HG03439 (cell line): ENCODE measurements around the gene CSK.
A peak's percentile ranks its signal among the peaks of the same experiment; 100 is the strongest.

Experiments
- ATAC-seq: cut with Tn5 transposase; IDR thresholded peaks from one replicate; pipeline ENCODE4 v1.9.1; 2021; ENCODE audit warnings: mild to moderate bottlenecking, moderate library complexity; ENCODE audit not compliant: unreplicated experiment

Gene CSK

DNA sequence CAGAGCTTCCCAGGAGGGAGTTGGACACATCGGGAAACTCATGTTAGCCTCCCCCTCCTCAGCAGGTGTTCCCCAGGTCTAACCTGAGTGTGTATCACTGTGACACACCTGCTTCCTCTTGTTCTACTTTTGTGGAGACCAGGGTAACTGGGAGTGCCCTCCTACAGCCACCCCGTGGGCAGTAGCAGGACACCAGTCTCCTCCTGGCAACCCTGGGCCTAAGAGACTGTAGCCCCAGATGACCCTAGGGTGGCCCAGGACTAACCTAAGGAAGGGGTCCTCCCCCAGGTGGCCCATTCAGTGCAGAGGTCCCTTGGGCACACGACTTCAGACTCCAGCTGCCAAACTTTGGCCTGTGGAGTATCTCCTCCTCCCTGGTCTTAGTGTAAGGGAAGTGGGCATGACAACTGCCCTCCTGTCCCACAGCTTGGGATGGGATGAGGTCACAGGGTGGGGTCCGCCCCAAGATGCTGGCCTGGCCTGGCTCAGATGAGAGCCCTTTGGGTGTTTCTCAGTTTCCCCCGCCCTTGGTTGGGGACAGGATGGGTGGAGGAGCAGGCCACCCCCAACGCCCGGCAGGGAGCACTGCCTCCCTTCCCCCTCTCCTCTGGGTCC, 4.8 kb downstream of the CSK start:
- ATAC-seq, result no peak

DNA sequence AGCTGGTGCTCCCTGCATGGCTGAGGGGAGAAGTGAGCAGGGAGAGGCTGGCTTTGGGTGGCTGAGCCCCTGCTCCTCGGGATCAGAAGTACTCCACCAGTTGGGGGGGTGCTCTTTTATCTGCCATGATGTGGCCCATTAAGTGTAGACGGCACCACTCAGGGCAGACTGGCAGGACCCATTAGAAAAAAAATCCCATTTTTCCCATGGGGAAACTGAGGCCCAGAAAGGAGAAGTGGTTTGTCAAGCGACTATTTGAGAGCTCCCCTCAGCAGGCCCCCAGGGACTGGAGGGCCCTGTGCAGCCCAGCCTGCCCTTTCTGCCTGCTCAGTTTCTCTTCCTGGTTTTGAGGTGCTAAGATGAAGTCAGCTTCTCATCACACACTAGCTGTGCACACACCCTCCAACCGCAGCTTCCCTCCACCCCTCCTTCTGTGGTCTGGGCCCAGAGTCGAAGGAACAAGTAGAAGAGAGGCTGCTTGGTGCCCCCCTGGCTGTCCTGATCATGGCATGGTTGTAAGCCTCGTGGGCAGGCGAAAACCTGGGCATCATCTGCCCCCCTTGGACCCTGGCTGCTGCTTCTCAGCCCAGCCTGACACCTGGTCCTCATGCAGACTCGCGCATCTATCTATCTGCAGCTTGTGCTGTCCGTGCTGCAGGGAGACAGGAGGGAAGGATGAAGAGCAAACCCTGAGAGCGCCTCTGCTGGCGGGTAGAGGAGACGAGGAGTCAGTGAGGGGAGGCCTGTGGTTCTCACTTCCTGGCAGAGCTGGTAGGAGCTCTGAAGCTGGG, 5.6 kb downstream of the CSK start:
- ATAC-seq, result peak; percentile 39

DNA sequence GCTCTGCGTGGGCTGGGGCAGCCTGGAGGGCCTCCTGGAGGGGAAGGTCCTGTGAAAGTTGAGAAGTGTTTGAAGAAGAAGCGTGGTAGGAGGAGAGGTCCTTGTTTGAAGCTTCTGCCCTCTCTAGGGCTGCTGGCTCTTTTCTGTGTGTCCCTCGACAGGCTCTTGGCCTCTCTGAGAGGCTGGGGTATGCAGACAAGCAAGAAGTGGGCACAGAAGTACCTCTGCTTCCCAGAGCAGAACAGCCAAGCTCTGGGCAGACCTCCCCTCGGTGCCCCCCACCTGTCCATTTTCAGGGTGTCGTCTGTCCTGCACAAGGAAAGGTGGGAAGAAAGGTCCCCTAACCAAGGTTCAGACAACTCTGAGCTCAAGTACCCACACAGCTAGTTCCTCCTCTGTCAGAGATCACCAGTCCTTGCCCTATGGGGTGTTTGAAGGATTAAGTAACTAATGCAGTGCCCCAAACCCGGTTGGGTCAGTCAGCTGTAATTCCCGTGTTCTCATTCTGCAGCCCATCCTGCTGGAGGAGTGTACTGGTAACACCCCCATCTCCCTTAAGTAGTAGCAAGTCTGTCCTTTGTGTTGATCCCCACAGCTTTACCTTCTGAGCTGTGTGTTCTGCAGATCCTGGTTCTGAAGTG, 6.3 kb downstream of the CSK start:
- ATAC-seq, result no peak

DNA sequence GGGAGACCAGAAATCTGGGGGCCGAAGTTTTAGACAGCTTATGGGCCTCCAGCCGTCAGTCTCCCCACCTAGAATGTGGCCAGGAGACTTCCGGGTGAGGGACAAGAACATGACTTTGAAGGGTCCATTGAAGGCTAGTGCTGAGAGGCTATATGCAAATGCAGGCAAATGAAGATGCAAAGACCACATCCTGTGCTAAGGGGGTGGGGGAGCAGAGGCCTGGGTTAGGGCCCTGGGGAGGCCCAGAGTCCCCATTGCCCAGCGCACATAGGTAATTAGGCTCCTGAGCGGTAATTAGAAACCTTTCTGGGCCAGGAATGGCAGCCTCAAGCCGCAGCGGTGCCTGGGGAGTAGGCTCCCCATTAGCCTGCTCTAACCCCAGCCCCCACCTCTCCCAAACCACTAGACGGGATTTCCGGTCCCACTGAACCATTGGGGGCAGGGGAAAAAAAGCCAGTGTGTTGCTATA, 6.8 kb downstream of the CSK start:
- ATAC-seq, result no peak

DNA sequence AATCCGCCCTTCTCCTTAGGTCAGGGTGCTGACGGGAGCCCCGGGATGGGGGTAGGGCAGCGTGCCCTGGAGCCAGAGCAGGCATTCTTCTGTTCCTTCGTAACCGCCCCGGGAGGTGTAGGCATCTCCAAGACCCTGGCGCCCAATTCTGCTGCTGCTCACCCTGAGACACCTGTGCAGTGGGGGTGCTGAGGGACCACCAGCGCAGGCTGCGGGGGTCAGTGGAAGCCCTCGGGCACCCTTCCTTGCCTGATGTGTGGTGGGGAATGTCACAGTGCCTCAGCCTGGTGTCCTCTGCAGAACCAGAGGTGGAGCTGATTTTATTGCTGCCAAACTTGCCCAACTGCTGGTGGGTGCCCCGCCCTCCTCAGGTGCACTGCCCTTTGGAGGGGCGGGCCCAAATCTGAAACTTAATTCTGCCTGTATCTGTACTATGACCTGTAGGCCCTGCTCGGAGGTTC, 7.3 kb downstream of the CSK start:
- no peak for ATAC-seq

DNA sequence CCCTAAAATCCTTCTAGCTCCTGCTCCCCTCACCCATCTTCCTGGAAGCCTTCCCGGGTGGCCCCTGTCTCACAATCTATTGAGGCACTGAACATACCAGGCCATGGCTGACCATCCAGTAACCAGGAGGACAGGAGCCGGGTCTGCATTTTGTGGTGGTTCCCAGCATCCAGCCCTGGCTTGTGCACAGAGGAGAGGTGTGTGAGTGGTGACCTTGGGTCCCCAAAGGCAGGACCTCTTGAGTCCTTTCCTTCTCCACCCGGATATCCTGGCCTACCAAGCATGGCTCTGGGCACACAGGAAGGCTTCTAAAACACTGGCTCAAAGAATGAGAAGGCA, 7.8 kb downstream of the CSK start:
- no peak for ATAC-seq

DNA sequence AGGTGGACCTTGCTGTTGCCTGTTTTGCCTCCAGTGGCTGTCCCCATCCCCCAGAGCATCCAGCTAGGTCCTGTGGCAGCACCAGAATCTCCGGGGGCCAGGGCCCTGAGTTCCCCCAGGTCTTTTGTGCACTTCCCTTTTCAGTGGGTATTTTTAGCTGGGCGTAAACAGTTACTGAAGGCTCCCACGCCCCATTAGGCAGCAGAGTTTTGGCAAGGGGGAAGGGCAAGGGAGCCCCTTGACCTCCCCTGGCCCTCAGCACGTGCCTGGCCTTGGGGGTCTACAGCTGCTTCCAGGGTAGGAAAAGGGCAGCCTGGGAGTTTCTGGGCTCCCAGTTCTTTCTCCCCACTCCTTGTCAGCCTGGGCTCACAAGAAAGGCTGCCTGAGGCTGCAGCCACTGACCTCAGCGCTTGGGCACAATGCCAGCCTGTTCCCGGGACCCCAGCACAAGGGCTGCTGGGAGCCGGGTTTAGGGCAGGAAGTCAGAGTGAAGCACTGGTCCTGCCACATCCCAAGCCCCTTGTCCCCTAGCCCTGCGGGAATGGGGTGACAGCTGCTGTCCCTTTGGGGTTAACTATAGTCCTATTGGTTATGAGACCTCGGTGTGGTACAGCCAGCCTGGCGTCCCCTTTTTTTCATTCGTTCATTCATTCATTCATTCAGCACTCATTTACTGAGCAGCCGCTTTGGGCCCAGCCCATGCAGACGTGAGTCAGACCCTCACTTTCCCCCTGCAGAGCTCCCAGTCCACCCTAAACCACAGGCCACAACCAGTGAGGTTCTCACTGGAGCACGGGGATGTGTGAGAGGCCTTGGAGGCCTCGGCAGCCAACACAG, 8.4 kb downstream of the CSK start:
- no peak for ATAC-seq

DNA sequence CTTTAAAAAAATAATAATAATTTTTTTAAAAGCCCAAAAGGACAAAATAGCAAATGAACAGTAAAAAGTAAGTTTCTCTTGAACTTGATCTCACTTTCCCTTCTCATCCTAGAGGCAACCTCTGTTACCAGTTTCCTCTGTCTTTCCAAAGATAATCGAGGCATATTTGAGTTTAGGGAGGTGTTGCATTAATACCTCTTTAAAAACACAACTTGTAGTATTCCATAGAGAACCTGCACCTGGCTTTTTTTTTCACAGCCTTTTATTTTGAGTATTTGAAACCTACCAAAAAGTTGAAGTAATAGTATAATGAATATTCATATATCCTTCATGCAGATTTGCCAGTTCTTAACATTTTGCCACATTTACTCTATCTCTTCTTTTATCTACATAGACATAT, 9.1 kb downstream of the CSK start:
- ATAC-seq, result no peak

DNA sequence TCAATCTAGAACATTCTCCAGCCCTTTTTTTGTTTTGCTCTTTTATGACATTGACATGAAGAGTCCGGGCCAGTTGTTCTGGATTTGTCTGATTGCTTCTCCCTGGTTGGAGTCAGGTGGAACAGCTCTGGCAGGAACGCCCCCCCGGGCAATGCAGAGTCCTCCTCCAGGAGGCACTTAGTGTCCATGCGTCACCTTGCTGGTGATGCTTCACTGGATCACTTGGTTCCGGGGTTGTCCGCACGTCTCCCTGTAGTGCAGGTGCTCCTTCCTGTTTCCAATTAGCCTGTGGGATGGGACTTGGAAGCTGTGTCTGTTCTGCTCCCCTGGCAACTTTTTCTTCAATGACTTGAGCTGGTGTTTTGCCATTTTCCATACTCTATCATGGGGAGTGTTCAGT, 9.8 kb downstream of the CSK start:
- ATAC-seq, result no peak

DNA sequence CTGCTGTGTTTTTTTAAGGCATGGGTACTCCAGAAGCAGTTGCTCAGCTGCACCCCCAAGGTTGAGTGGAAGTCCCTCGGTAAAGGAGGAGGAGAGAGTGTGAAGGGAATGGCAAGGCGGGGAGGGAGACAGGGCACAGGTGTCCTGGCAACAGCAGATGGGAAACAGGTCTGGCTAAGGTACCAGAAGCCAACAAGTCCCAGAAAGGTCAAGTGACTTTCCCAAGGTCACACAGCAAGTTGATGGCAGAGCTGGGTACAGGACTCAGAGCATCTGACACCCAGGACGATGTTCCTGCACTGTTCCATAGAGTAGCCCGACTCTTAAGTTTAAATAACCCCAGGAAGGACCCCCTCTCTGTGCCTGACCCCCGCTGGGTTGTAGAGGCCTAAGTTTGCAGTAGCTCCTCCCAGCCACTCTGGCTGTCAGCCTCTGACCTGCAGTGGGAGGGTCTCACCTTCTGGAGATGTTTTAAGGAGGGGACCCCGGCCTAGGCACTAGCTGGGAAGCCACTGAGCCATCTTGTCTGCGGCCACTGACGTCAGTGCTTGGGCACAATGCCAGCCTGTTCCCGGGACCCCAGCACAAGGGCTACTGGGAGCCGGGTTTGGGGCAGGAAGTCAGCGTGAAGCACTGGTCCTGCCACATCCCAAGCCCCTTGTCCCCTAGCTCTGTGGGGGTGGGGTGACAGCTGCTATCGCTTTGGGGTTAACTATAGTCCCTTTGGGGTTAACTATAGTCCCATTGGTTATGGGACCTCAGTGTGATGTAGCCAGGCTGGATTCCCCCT, 10.5 kb downstream of the CSK start:
- ATAC-seq, result no peak

DNA sequence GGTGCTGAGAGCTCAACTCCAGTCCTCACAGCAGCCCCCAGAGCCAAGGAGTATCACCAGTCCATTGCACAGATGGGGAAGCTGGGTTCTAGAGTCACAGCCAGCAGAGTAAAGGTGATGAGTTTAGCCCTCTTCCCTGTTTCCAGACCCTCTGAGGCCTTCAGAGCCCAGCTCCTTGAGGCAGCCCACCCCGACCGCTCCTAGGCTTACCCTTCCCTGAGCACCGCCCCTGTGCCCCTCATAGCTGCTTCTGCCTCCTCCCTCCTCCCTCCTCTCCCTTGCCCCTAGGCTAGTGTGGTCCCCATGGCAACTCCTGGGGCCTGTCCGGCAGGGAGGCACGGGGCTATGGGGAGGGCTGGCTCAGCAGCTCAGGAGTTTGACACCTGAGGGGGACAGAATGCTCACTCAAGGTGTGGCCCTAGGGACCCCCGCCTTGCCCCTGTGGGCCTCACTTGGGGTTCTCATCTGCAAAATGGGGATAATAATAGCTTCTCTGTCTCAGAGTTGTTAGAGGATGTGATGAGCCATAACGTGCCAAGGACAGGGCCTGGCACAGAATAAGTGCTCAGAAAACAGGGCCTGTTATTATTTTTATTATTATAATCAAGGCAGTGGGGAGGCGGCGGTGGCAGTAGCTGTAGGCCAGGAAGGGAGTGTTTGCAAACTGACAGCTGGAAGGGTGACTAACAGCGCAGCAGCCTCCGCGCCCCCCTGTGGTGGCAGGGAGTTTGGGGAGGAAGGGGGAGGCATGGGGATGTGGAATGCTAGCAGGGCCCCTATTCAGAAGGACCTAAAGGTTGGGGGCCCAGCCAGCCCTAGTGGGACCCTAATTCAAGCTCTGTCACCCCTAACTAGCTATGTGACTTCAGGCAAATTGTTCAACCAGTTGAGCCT, 11.5 kb downstream of the CSK start:
- ATAC-seq, result no peak

DNA sequence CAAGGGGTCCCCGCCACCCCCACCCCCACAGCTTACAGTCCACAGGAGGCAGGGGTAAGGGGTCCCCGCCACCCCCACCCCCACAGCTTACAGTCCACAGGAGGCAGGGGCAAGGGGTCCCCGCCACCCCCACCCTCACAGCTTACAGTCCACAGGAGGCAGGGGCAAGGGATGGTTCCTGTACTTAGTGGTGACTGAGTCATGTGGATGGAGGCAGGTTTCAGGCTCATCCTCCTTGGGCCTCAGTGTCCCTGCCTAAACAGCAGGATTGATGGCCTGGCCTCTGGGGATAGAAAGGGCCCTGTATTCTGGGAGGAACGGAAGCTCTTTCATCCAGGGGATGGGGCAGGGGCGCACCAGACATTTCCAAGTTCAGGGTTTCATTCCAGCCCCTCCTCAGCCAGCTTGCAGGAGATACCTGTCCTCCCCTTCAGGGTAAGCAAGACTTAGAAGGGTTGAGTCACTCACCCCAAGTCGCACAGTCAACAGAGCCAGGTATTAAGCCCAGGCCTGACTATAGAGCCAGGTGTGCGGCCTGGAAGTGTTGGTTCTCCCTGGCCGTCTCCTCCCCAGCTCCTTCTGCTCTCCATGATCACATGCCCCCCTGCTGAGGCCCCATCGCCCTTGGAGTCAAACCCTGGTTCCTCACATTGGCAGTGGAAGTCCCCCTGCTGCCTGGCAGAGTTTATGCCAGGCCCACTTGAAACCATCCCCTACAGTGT, 12.5 kb downstream of the CSK start:
- ATAC-seq, result no peak

DNA sequence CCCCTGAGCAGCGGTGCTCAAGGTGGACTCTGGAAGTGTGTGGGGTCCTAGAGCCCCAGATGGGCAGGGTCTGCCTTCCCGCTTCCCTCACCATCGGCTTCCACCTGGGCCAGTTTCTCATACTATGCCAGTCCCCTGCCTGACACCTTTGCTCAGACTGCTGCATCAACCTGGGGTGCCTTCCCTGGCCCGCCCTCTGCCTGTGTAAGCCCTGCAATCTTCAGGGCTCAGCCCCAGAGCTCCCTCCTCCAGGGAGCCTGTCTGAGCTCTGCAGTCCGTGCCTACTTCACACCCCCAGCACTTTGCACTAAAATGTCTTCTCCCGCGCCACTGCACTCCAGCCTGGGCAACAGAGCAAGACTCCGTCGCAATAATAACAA, 13.1 kb downstream of the CSK start:
- ATAC-seq, result no peak

DNA sequence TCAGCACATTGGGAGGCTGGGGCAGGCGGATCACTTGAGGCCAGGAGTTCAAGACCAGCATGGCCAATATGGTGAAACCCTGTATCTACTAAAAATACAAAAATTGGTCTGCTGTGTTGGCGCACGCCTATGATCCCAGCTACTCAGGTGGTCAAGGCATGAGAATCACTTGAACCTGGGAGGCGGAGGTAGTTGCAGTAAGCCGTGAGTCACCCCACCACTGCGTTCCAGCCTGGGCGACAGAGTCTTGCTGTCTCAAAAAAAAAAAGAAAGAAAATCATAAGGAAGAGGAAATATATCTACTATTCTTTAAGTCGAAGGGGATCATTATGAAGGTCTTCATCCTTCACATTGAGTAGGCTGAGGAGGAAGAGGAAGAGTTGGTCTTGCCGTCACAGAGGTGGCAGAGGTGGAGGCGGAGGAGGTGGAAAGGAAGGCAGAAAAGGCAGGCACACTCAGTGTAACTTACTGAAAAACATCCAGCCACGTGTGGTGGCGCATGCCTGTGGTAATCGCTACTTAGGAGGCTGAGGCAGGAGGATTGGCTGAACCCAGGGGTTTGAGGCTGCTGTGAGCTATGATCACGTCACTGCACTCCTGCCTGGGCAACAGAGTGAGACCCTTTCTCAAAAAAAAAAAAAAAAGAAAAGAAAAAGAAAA, 14.2 kb downstream of the CSK start:
- no peak for ATAC-seq

DNA sequence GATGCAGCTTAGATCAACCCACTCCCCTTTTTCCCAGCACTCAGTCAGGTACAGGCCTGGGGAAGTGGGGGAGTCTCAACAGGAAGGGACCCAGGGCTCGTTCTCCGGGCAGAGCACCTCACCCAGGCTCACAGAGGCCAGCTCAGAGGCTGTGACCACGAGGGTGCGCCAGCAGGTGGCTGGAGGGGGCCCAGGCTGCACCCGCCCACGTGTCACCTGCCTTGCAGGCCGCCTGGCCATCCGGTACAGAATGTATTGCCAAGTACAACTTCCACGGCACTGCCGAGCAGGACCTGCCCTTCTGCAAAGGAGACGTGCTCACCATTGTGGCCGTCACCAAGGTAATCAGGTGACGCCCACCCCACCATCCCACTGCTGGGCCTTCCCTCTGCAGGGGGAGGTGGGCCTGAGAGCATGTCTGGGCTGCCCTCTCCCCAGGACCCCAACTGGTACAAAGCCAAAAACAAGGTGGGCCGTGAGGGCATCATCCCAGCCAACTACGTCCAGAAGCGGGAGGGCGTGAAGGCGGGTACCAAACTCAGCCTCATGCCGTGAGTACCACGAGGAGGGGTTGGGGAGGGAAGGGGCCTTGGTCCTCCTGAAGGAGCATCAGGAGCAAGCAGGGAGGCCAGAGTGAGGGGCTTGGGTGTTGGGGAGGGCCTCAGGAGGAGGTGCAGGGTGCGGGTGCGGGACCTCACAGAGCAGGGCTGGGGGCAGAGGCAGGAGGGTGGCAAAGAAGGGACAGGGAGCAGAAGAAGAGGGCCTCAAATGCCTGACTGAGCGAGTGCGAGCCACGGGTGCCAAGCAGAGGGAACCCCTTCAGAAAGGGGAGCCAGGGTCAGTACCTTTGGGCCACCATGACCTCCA, 16.7 kb downstream of the CSK start:
- ATAC-seq, result peak; percentile 33

DNA sequence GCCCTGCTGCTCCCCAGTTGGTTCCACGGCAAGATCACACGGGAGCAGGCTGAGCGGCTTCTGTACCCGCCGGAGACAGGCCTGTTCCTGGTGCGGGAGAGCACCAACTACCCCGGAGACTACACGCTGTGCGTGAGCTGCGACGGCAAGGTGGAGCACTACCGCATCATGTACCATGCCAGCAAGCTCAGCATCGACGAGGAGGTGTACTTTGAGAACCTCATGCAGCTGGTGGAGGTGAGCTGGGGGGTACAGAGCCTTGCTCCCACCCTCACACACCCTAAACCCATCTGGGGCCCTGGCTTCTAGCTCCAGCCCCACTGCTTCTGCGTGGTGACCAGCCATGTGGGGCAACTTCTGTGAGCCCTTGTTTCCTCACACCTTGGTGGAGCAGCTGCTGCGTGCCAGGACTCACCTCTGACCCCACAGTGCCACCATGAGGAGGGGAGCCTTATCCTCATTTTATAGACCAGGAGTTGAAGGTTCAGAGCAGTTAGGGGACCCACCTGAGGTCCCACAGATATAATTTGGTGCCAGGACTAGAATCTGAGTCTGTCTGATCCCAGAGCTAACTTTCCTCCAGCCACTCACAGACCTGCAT, 17.5 kb downstream of the CSK start:
- no peak for ATAC-seq
